Adrenal gland (tissue), 12 donors: ENCODE results near the gene CRADD. TPM values are rescaled to one million over a fixed set of nuclear protein-coding genes. Genes with fewer than 3 reads are reported as not detected.

Source experiments
- DNase-seq, 7 donors: peaks; one replicate each; pipeline ENCODE4 v3.0.0-alpha.2; 2019 to 2020
- H3K27ac ChIP-seq, 5 donors: fragments of 200-600 bp; sonication (generic) in 4 of 5; 1 replicate in 3 of 5; 2 replicates in 2 of 5; pipeline versions ENCODE4 v1.5.1 to v1.8.0; 2016 to 2020; ENCODE audit warnings: mild to moderate bottlenecking in 1 of 5
- H3K27me3 ChIP-seq: fragments of 200-600 bp; 2 replicates; pipeline ENCODE4 v1.8.0; 2021
- H3K36me3 ChIP-seq, 2 donors: fragments of 200-600 bp; replicated peaks in 1 of 2; 1 replicate in 1 of 2; 2 replicates in 1 of 2; pipeline versions ENCODE4 v1.5.1 to v1.8.0; 2018 to 2022
- H3K4me1 ChIP-seq, 2 donors: fragments of 200-600 bp; replicated peaks in 1 of 2; 1 replicate in 1 of 2; 2 replicates in 1 of 2; pipeline versions ENCODE4 v1.5.1 to v1.8.0; 2018 to 2021
- H3K4me3 ChIP-seq, 4 donors: fragments of 200-600 bp; sonication (generic) in 3 of 4; one replicate each; pipeline ENCODE4 v1.5.1; 2016 to 2018
- H3K9me3 ChIP-seq, 3 donors: fragments of 200-600 bp; sonication (generic) in 1 of 3; replicated peaks in 1 of 3; 1 replicate in 2 of 3; 2 replicates in 1 of 3; pipeline versions ENCODE4 v1.5.1 to v1.8.0; 2016 to 2021
- CTCF ChIP-seq, 6 experiments: fragments of 450-650 bp in 4 of 6; fragments of 200-600 bp in 2 of 6; sonication (generic) in 1 of 6; IDR thresholded peaks; 1 replicate in 5 of 6; 2 replicates in 1 of 6; pipeline versions ENCODE4 v1.5.1 to v1.8.0; 2016 to 2021; ENCODE audit warnings: antibody characterized with exemption in 6 of 6, mild to moderate bottlenecking in 2 of 6, moderate library complexity in 1 of 6
- POLR2A ChIP-seq, 2 donors: fragments of 450-650 bp; IDR thresholded peaks; one replicate each; pipeline ENCODE4 v1.6.1; 2017; ENCODE audit warnings: antibody characterized with exemption in 2 of 2, mild to moderate bottlenecking in 2 of 2, moderate library complexity in 1 of 2
- WGBS, 4 donors: extraction: QIAGEN DNeasy Blood & Tissue Kit in 2 of 4; methylation state at CpG; one replicate each; pipeline versions ENCODE4 v1.1.5 to v1.1.7; 2013 to 2017; 5-methylcytosine and 5-hydroxymethylcytosine counted together
- intact Hi-C, 2 donors: fragments of 100-400 bp; cut with DNase I; formaldehyde crosslinking; loops; one replicate each; pipeline versions ENCODE4 v1.14.1 to v1.15.0; 2022 to 2023
- polyA plus RNA-seq, 3 donors: library from polyadenylated mRNA; stranded (reverse); fragments of 200-250 nt in 2 of 3; fragments of 350-450 nt in 1 of 3; fragmentation: Illumina TruSeq in 1 of 3; extraction: RNeasy Lipid Tissue Mini Kit (QIAGEN cat#74804) in 1 of 3; gene quantifications; one replicate each; pipeline ENCODE4 v1.2.3, GENCODE V29; 2013 to 2014
- total RNA-seq, 9 donors: library from RNA; depleted of rRNA in 4 of 9; stranded (reverse); fragments of >200 nt in 4 of 9; fragments of 120-200 nt in 1 of 9; fragmentation: NEBNext Ultra II Directional in 1 of 9; extraction: Animal tissue kit (Norgen Biotek cat#: 25700) in 1 of 9; gene quantifications; one replicate each; pipeline versions ENCODE4 v1.1.0 to v1.2.4, GENCODE V29; 2013 to 2023
- donor health status: healthy with polysubstance abuse.
- donor health status: Bipolar disorder and iron deficiency.
- donor health status: DM: yes; HTN: yes; CAD: no.
- donor health status: DM: no; HTN: no; CAD: no.
- donor health status: DM: no; HTN: no; CAD: no.
- donor health status: DM: yes; HTN: yes; CAD: no.

CRADD gene
- total and polyA plus RNA-seq, 12 donors: 7.3 to 70.1 (median 35.8) TPM

- Histone ChIP-seq H3K36me3 (no peaks in the 10 kb centered on the region), H3K9me3 (no peaks in the 10 kb centered on the region), H3K4me3 (no peak overlapping the region), H3K4me1 (peaks cover 7 to 13% of the 10 kb centered on the region in 2 donors), H3K27ac (no peak overlapping the region), H3K27me3 (no peaks in the 10 kb centered on the region)
- WGBS, 4 donors: 96 to 100% (median 97%) methylated on average over 1 of the region's 1 CpG
- intact Hi-C loops: no loop called here
- no peak for DNase-seq
- no peak for TF ChIP-seq POLR2A (IDR thresholded peaks at IDR 0.05)
- TF ChIP-seq CTCF (IDR thresholded peaks at IDR 0.05): no peak
Observed at GRCh38 chr12:93642751-93643150, 34.4 kb upstream of the CRADD start.

- Histone ChIP-seq H3K36me3 (no peaks in the 10 kb centered on the region), H3K4me3 (no peak overlapping the region), H3K27me3 (no peaks in the 10 kb centered on the region), H3K4me1 (no peaks in the 10 kb centered on the region), H3K27ac (no peak overlapping the region), H3K9me3 (no peaks in the 10 kb centered on the region)
- no peak for DNase-seq
- TF ChIP-seq POLR2A (IDR thresholded peaks at IDR 0.05) (no peak), CTCF (IDR thresholded peaks at IDR 0.05) (no peak)
- intact Hi-C loops: no loop called here
- 79 to 87% (median 84%) methylated on average over 1 of the region's 1 CpG for WGBS, 4 donors
Observed at GRCh38 chr12:93645702-93646101, 31.5 kb upstream of the CRADD start.

- 88 to 97% (median 91%) methylated on average over 1 of the region's 1 CpG for WGBS, 4 donors
- H3K9me3 ChIP-seq: no peaks in the 10 kb centered on the region
- H3K4me1 ChIP-seq: no peaks in the 10 kb centered on the region
- H3K36me3 ChIP-seq: no peaks in the 10 kb centered on the region
- H3K27me3 ChIP-seq: no peaks in the 10 kb centered on the region
- DNase-seq: no peak
- no peak overlapping the region for H3K4me3 ChIP-seq
- no peak overlapping the region for H3K27ac ChIP-seq
- intact Hi-C loops: no loop called here
- TF ChIP-seq CTCF (IDR thresholded peaks at IDR 0.05) (no peak), POLR2A (IDR thresholded peaks at IDR 0.05) (no peak)
Observed at GRCh38 chr12:93650626-93651025, 26.5 kb upstream of the CRADD start.

GRCh38 chr12:93653079-93653478 is 24.1 kb upstream of the CRADD start:
- Histone ChIP-seq H3K27me3 (no peaks in the 10 kb centered on the region), H3K4me1 (no peaks in the 10 kb centered on the region), H3K36me3 (no peaks in the 10 kb centered on the region), H3K27ac (no peak overlapping the region), H3K4me3 (no peak overlapping the region), H3K9me3 (no peaks in the 10 kb centered on the region)
- DNase-seq: no peak
- 90 to 98% (median 93%) methylated on average over 3 of the region's 3 CpGs for WGBS, 4 donors
- TF ChIP-seq CTCF (IDR thresholded peaks at IDR 0.05): no peak
- no peak for TF ChIP-seq POLR2A (IDR thresholded peaks at IDR 0.05)
- intact Hi-C loops: no loop called here
